ENCODE results near the gene MAN2A2. TPM values are rescaled to one million over a fixed set of nuclear protein-coding genes. Genes with fewer than 3 reads are reported as not detected.

MAN2A2 gene
- total and polyA plus RNA-seq, 9 of the 15 experiments (the other 6 are each of a cell fraction or from before 2014, with no cell fraction given) = 7.3 to 151 (median 43.4) TPM

DNA sequence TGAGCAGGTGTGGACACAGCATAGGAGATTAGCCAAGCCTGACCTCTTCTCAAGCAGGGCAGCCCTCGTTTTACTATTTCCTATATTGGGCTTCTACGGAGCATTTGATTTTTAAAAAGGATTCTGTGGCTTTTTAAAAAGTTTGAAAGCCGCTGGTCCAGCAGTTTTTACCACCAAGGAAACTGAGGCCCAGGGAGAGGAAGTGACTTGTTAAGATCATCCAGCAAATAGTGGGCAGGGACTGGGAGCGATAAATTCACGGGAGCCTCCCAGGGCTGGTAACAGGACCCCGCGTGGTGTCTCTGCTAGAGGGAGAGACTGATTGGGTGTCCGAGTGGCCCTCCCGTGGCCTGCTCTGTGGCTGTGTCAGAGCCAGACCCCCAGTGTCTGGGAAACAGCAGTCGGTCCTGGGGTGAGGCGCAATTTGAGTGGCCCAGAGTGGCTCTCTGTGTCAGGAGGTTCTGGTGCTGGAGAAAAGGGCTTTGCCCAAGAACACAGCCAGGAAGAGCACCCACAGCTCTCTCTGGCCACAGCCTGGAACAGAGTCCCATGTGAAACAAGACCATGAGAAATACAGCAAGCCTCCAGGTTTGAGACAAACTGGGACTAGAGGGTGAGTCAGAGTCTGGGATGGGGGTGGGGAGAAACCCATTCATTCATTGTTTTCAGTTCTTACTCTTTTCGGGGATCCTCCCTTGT is 30.5 kb upstream of the MAN2A2 start (continued):
- TF ChIP-seq, protein P1, sequence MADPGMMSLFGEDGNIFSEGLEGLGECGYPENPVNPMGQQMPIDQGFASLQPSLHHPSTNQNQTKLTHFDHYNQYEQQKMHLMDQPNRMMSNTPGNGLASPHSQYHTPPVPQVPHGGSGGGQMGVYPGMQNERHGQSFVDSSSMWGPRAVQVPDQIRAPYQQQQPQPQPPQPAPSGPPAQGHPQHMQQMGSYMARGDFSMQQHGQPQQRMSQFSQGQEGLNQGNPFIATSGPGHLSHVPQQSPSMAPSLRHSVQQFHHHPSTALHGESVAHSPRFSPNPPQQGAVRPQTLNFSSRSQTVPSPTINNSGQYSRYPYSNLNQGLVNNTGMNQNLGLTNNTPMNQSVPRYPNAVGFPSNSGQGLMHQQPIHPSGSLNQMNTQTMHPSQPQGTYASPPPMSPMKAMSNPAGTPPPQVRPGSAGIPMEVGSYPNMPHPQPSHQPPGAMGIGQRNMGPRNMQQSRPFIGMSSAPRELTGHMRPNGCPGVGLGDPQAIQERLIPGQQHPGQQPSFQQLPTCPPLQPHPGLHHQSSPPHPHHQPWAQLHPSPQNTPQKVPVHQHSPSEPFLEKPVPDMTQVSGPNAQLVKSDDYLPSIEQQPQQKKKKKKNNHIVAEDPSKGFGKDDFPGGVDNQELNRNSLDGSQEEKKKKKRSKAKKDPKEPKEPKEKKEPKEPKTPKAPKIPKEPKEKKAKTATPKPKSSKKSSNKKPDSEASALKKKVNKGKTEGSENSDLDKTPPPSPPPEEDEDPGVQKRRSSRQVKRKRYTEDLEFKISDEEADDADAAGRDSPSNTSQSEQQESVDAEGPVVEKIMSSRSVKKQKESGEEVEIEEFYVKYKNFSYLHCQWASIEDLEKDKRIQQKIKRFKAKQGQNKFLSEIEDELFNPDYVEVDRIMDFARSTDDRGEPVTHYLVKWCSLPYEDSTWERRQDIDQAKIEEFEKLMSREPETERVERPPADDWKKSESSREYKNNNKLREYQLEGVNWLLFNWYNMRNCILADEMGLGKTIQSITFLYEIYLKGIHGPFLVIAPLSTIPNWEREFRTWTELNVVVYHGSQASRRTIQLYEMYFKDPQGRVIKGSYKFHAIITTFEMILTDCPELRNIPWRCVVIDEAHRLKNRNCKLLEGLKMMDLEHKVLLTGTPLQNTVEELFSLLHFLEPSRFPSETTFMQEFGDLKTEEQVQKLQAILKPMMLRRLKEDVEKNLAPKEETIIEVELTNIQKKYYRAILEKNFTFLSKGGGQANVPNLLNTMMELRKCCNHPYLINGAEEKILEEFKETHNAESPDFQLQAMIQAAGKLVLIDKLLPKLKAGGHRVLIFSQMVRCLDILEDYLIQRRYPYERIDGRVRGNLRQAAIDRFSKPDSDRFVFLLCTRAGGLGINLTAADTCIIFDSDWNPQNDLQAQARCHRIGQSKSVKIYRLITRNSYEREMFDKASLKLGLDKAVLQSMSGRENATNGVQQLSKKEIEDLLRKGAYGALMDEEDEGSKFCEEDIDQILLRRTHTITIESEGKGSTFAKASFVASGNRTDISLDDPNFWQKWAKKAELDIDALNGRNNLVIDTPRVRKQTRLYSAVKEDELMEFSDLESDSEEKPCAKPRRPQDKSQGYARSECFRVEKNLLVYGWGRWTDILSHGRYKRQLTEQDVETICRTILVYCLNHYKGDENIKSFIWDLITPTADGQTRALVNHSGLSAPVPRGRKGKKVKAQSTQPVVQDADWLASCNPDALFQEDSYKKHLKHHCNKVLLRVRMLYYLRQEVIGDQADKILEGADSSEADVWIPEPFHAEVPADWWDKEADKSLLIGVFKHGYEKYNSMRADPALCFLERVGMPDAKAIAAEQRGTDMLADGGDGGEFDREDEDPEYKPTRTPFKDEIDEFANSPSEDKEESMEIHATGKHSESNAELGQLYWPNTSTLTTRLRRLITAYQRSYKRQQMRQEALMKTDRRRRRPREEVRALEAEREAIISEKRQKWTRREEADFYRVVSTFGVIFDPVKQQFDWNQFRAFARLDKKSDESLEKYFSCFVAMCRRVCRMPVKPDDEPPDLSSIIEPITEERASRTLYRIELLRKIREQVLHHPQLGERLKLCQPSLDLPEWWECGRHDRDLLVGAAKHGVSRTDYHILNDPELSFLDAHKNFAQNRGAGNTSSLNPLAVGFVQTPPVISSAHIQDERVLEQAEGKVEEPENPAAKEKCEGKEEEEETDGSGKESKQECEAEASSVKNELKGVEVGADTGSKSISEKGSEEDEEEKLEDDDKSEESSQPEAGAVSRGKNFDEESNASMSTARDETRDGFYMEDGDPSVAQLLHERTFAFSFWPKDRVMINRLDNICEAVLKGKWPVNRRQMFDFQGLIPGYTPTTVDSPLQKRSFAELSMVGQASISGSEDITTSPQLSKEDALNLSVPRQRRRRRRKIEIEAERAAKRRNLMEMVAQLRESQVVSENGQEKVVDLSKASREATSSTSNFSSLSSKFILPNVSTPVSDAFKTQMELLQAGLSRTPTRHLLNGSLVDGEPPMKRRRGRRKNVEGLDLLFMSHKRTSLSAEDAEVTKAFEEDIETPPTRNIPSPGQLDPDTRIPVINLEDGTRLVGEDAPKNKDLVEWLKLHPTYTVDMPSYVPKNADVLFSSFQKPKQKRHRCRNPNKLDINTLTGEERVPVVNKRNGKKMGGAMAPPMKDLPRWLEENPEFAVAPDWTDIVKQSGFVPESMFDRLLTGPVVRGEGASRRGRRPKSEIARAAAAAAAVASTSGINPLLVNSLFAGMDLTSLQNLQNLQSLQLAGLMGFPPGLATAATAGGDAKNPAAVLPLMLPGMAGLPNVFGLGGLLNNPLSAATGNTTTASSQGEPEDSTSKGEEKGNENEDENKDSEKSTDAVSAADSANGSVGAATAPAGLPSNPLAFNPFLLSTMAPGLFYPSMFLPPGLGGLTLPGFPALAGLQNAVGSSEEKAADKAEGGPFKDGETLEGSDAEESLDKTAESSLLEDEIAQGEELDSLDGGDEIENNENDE (IDR thresholded peaks at IDR 0.05; ENCODE audit: low read depth, low read length) = no peak
- TF ChIP-seq JUN (IDR thresholded peaks at IDR 0.05; ENCODE audit: borderline replicate concordance, low read depth, low read length) (peak; percentile 50; the same call in 1 of the 2 replicates), JUN (CRISPR knock-in tag; IDR thresholded peaks at IDR 0.05; ENCODE audit: borderline replicate concordance) (no peak), GTF2E2 (tag; IDR thresholded peaks at IDR 0.05) (no peak), STAT5B (CRISPR knock-in tag; IDR thresholded peaks at IDR 0.05) (no peak)
- TF ChIP-seq, protein P2, sequence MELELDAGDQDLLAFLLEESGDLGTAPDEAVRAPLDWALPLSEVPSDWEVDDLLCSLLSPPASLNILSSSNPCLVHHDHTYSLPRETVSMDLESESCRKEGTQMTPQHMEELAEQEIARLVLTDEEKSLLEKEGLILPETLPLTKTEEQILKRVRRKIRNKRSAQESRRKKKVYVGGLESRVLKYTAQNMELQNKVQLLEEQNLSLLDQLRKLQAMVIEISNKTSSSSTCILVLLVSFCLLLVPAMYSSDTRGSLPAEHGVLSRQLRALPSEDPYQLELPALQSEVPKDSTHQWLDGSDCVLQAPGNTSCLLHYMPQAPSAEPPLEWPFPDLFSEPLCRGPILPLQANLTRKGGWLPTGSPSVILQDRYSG (tag; conservative IDR thresholded peaks at IDR 0.05; ENCODE audit: low read depth) = no peak
- TF ChIP-seq, protein P3, sequence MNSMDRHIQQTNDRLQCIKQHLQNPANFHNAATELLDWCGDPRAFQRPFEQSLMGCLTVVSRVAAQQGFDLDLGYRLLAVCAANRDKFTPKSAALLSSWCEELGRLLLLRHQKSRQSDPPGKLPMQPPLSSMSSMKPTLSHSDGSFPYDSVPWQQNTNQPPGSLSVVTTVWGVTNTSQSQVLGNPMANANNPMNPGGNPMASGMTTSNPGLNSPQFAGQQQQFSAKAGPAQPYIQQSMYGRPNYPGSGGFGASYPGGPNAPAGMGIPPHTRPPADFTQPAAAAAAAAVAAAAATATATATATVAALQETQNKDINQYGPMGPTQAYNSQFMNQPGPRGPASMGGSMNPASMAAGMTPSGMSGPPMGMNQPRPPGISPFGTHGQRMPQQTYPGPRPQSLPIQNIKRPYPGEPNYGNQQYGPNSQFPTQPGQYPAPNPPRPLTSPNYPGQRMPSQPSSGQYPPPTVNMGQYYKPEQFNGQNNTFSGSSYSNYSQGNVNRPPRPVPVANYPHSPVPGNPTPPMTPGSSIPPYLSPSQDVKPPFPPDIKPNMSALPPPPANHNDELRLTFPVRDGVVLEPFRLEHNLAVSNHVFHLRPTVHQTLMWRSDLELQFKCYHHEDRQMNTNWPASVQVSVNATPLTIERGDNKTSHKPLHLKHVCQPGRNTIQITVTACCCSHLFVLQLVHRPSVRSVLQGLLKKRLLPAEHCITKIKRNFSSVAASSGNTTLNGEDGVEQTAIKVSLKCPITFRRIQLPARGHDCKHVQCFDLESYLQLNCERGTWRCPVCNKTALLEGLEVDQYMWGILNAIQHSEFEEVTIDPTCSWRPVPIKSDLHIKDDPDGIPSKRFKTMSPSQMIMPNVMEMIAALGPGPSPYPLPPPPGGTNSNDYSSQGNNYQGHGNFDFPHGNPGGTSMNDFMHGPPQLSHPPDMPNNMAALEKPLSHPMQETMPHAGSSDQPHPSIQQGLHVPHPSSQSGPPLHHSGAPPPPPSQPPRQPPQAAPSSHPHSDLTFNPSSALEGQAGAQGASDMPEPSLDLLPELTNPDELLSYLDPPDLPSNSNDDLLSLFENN (IDR thresholded peaks at IDR 0.05; ENCODE audit: low read depth in 2 of 2, low read length in 2 of 2) = no peak
